ENCODE measurements around the gene RARA.

Gene RARA

GRCh38 chr17:40341808-40342503 lies 33.0 kb downstream of the RARA start:
- Histone ChIP-seq H3K9me3 (ENCODE audit: control insufficient read depth, insufficient read depth, low read depth, low read length) (no peaks in the 10 kb centered on the region), H3K27ac (ENCODE audit: extremely low read depth, low read depth, low read length) (peak overlapping the region; percentile 77), H3K4me1 (ENCODE audit: control insufficient read depth, insufficient read depth, low read length) (peaks cover 28% of the 10 kb centered on the region), H3K36me3 (ENCODE audit: control insufficient read depth in 2 of 2, insufficient read depth in 1 of 2, low read length in 2 of 2) (peaks cover 0 to 4% of the 10 kb centered on the region in 2 experiments; a peak in 2 of 3 replicates), H3K4me3 (ENCODE audit: low read depth, low read length) (peak overlapping the region; percentile 69)
- CTCF ChIA-PET: interaction anchor here (0.6 to 2.1 kb wide), 4 partner anchors 35 to 144 kb away, joined by 3 to 7 read pairs (median 4); no protein-coding TSS in a partner anchor
- POLR2A ChIA-PET: interaction anchor here (0.6 to 4.4 kb wide), 11 partner anchors 12 to 202 kb away, joined by 3 to 33 read pairs (median 4); partner anchors contain the start of genes CASC3 and RARA
- TF ChIP-seq ZBTB48 (tag by site-specific recombination; IDR thresholded peaks at IDR 0.05) (peak; percentile 80), ZNF184 (tag by site-specific recombination; IDR thresholded peaks at IDR 0.05) (no peak), RBAK (tag by site-specific recombination; IDR thresholded peaks at IDR 0.05) (no peak), GFI1B (tag by site-specific recombination; IDR thresholded peaks at IDR 0.05) (no peak), ZNF433 (tag by site-specific recombination; IDR thresholded peaks at IDR 0.05; ENCODE audit: low read depth) (no peak), GLIS2 (tag by site-specific recombination; IDR thresholded peaks at IDR 0.05) (no peak), ZNF23 (tag by site-specific recombination; IDR thresholded peaks at IDR 0.05; ENCODE audit: borderline replicate concordance) (no peak), ZNF76 (tag by site-specific recombination; IDR thresholded peaks at IDR 0.05; ENCODE audit: borderline replicate concordance, low read depth) (peak; percentile 84), CTCF (tag by site-specific recombination; IDR thresholded peaks at IDR 0.05) (no peak), ZNF426 (tag by site-specific recombination; IDR thresholded peaks at IDR 0.05) (no peak), HOXA7 (CRISPR knock-in tag; IDR thresholded peaks at IDR 0.05; ENCODE audit: borderline replicate concordance) (no peak), REPIN1 (tag by site-specific recombination; IDR thresholded peaks at IDR 0.05; ENCODE audit: low read depth) (no peak), ZNF777 (tag by site-specific recombination; IDR thresholded peaks at IDR 0.05; ENCODE audit: borderline replicate concordance) (no peak), ZNF513 (tag by site-specific recombination; IDR thresholded peaks at IDR 0.05) (no peak), IKZF3 (tag by site-specific recombination; IDR thresholded peaks at IDR 0.05) (peak; percentile 91), FEZF1 (tag by site-specific recombination; IDR thresholded peaks at IDR 0.05) (no peak), KLF16 (tag by site-specific recombination; IDR thresholded peaks at IDR 0.05) (peak; percentile 83; the same call in 1 of the 2 replicates), ZNF138 (tag by site-specific recombination; IDR thresholded peaks at IDR 0.05; ENCODE audit: borderline replicate concordance) (no peak), TRIM28 (IDR thresholded peaks at IDR 0.05; ENCODE audit: borderline replicate concordance, low read length) (no peak), PRDM10 (tag by site-specific recombination; IDR thresholded peaks at IDR 0.05) (peak; percentile 100), ZNF146 (tag by site-specific recombination; IDR thresholded peaks at IDR 0.05) (no peak; the same call in 1 of the 2 replicates), ZNF311 (tag by site-specific recombination; IDR thresholded peaks at IDR 0.05; ENCODE audit: borderline replicate concordance) (no peak), ZNF664 (tag by site-specific recombination; IDR thresholded peaks at IDR 0.05) (no peak), ZBTB8A (tag by site-specific recombination; IDR thresholded peaks at IDR 0.05) (0 out of 2 replicates have a peak, but pooled peaks have one; percentile 14), ZNF404 (tag by site-specific recombination; IDR thresholded peaks at IDR 0.05) (no peak), ZNF747 (tag by site-specific recombination; IDR thresholded peaks at IDR 0.05) (no peak), ZNF529 (tag by site-specific recombination; IDR thresholded peaks at IDR 0.05; ENCODE audit: insufficient replicate concordance) (no peak), ZNF600 (tag by site-specific recombination; IDR thresholded peaks at IDR 0.05) (no peak), ZNF670 (tag by site-specific recombination; IDR thresholded peaks at IDR 0.05; ENCODE audit: low read depth) (no peak), KLF7 (tag by site-specific recombination; IDR thresholded peaks at IDR 0.05; ENCODE audit: borderline replicate concordance) (peak; percentile 68; the same call in 1 of the 2 replicates), ZNF416 (tag by site-specific recombination; IDR thresholded peaks at IDR 0.05) (no peak)
